Measurements from ENCODE around the gene SNN.

SNN gene

DNA sequence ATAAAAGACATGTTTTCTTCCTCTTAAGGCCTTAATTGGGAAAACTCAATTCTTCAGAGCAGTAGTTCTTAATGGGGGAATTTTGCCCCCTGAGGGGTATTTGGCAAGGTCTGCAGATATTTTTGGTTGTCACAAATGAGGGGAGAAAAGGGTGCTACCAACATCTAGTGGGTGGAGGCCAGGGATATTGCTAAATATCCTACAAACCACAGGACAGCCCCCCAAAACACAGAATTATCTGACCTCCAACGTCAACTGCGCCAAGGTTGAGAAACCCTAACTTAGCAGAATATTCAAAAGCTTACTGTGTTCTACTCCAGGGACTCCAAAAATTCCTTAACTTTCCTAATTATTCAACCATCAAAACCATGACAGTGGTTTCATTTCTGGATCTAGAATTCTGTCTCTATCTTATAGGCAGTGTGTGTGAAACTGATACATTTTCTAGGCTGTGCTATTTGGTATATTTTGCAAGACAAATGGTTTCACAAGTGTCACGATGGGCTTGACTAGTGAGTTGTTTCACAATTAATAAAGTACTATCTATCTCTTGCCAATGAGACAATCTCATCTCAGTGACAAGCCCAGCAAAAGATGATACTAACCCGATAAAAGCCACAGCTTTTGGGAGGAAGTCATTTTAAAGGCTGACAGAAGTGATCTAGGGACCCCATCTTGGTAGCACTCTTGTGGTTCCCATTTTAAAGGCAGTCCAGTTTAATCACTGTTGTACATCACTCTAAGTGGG is 59.7 kb downstream of the SNN start:
- no peak for DNase-seq (ENCODE audit: low read depth in 2 of 2, low spot score in 1 of 2)

Measured in stimulated activated CD8-positive, alpha-beta memory T cell treated with anti-CD3 and anti-CD28 coated beads, Interleukin-4, amount 100 ng/mL, for 1 hour (primary cell).